ENCODE measurements around the gene CPM.

DNA sequence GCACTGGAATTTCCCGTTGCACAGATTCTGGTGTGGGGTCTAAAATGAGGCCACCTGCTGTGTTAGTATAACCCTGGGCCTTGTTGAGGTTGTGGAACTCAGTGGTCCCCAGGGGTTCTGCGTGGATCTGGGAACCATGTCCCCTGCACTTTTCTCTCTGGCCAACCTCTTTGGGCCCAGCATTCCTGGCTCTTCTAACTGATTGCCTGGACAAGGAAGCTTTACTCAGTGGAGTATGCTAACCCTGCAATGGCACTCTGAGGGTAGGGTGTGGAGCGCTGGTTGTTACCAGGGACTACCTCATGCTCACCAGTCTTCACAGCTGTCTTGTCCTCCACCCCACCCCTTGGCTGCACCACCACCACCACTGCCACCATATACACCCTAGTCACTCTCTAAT, 39.2 kb downstream of the CPM start:
- TF ChIP-seq ETV6 (CRISPR knock-in tag; IDR thresholded peaks at IDR 0.05), result no peak
- TF ChIP-seq, protein P1, sequence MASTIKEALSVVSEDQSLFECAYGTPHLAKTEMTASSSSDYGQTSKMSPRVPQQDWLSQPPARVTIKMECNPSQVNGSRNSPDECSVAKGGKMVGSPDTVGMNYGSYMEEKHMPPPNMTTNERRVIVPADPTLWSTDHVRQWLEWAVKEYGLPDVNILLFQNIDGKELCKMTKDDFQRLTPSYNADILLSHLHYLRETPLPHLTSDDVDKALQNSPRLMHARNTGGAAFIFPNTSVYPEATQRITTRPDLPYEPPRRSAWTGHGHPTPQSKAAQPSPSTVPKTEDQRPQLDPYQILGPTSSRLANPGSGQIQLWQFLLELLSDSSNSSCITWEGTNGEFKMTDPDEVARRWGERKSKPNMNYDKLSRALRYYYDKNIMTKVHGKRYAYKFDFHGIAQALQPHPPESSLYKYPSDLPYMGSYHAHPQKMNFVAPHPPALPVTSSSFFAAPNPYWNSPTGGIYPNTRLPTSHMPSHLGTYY (CRISPR knock-in tag; IDR thresholded peaks at IDR 0.05), result no peak
- TF ChIP-seq, protein P2, sequence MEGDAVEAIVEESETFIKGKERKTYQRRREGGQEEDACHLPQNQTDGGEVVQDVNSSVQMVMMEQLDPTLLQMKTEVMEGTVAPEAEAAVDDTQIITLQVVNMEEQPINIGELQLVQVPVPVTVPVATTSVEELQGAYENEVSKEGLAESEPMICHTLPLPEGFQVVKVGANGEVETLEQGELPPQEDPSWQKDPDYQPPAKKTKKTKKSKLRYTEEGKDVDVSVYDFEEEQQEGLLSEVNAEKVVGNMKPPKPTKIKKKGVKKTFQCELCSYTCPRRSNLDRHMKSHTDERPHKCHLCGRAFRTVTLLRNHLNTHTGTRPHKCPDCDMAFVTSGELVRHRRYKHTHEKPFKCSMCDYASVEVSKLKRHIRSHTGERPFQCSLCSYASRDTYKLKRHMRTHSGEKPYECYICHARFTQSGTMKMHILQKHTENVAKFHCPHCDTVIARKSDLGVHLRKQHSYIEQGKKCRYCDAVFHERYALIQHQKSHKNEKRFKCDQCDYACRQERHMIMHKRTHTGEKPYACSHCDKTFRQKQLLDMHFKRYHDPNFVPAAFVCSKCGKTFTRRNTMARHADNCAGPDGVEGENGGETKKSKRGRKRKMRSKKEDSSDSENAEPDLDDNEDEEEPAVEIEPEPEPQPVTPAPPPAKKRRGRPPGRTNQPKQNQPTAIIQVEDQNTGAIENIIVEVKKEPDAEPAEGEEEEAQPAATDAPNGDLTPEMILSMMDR (IDR thresholded peaks at IDR 0.05), result no peak
- no peak for TF ChIP-seq GABPB1 (CRISPR knock-in tag; IDR thresholded peaks at IDR 0.05)
- TF ChIP-seq, protein P3, sequence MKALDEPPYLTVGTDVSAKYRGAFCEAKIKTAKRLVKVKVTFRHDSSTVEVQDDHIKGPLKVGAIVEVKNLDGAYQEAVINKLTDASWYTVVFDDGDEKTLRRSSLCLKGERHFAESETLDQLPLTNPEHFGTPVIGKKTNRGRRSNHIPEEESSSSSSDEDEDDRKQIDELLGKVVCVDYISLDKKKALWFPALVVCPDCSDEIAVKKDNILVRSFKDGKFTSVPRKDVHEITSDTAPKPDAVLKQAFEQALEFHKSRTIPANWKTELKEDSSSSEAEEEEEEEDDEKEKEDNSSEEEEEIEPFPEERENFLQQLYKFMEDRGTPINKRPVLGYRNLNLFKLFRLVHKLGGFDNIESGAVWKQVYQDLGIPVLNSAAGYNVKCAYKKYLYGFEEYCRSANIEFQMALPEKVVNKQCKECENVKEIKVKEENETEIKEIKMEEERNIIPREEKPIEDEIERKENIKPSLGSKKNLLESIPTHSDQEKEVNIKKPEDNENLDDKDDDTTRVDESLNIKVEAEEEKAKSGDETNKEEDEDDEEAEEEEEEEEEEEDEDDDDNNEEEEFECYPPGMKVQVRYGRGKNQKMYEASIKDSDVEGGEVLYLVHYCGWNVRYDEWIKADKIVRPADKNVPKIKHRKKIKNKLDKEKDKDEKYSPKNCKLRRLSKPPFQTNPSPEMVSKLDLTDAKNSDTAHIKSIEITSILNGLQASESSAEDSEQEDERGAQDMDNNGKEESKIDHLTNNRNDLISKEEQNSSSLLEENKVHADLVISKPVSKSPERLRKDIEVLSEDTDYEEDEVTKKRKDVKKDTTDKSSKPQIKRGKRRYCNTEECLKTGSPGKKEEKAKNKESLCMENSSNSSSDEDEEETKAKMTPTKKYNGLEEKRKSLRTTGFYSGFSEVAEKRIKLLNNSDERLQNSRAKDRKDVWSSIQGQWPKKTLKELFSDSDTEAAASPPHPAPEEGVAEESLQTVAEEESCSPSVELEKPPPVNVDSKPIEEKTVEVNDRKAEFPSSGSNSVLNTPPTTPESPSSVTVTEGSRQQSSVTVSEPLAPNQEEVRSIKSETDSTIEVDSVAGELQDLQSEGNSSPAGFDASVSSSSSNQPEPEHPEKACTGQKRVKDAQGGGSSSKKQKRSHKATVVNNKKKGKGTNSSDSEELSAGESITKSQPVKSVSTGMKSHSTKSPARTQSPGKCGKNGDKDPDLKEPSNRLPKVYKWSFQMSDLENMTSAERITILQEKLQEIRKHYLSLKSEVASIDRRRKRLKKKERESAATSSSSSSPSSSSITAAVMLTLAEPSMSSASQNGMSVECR (CRISPR knock-in tag; IDR thresholded peaks at IDR 0.05; ENCODE audit: borderline replicate concordance), result no peak
- TF ChIP-seq SMAD4 (CRISPR knock-in tag; IDR thresholded peaks at IDR 0.05), result no peak
- no peak for TF ChIP-seq SP1 (CRISPR knock-in tag; conservative IDR thresholded peaks at IDR 0.05)
- TF ChIP-seq, protein P4, sequence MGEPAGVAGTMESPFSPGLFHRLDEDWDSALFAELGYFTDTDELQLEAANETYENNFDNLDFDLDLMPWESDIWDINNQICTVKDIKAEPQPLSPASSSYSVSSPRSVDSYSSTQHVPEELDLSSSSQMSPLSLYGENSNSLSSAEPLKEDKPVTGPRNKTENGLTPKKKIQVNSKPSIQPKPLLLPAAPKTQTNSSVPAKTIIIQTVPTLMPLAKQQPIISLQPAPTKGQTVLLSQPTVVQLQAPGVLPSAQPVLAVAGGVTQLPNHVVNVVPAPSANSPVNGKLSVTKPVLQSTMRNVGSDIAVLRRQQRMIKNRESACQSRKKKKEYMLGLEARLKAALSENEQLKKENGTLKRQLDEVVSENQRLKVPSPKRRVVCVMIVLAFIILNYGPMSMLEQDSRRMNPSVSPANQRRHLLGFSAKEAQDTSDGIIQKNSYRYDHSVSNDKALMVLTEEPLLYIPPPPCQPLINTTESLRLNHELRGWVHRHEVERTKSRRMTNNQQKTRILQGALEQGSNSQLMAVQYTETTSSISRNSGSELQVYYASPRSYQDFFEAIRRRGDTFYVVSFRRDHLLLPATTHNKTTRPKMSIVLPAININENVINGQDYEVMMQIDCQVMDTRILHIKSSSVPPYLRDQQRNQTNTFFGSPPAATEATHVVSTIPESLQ (CRISPR knock-in tag; IDR thresholded peaks at IDR 0.05), result no peak
- TF ChIP-seq, protein P5, sequence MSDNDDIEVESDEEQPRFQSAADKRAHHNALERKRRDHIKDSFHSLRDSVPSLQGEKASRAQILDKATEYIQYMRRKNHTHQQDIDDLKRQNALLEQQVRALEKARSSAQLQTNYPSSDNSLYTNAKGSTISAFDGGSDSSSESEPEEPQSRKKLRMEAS (CRISPR knock-in tag; IDR thresholded peaks at IDR 0.05), result no peak
- TF ChIP-seq TEAD4 (CRISPR knock-in tag; IDR thresholded peaks at IDR 0.05), result no peak

All from WTC11 (cell line).